HepG2 (cell line): Measurements from ENCODE around the gene RAD51AP1. TPM values are rescaled to one million over a fixed set of nuclear protein-coding genes. Genes with fewer than 3 reads are reported as not detected.

Experiments used
- ATAC-seq: fragments of 200-7000 bp; cut with Tn5 transposase; 3 replicates; pipeline ENCODE4 v1.9.1; 2020; ENCODE audit warnings: mild to moderate bottlenecking, moderate library complexity
- BruUV-seq: library from RNA; stranded (reverse); fragments of 400-500 nt; replicated peaks from 2 replicates; lab custom pipeline; 2021; lab: Mats Ljungman, UMichigan
- CTCF ChIA-PET: fragments of 300-600 bp; formaldehyde crosslinking; extraction: SDS; loops from one replicate; lab custom pipeline; 2021; ENCODE audit warnings: low total read pairs, inconsistent platforms, low intra/inter-chr PET ratio; lab: Yijun Ruan, JAX
- POLR2A ChIA-PET: fragments of 350-600 bp; sonication (Branson Sonifier 250); formaldehyde crosslinking; loops from one replicate; lab custom pipeline; 2020; ENCODE audit warnings: antibody characterized with exemption, inconsistent platforms; lab: Yijun Ruan, JAX
- DNase-seq: peaks from one replicate; pipeline ENCODE4 v3.0.0-alpha.2; 2015; ENCODE audit warnings: low spot score
- FAIRE-seq: peaks from 3 replicates; lab custom pipeline; 2011; peaks lifted over from hg19 to GRCh38; lab: Jason Lieb, UNC
- H2AFZ ChIP-seq: one replicate; pipeline ENCODE4 v1.6.1; 2011; ENCODE audit warnings: low read length, inconsistent platforms
- H3K27ac ChIP-seq: fragments of 300-600 bp; 3 replicates; pipeline ENCODE4 v1.8.0; 2011; ENCODE audit warnings: mixed run types, mild to moderate bottlenecking, mixed read lengths, low read length, inconsistent platforms; ENCODE audit not compliant: insufficient read depth; ENCODE audit errors: extremely low read length
- H3K27me3 ChIP-seq, 2 experiments: fragments of 200-600 bp in 1 of 2; 2 replicates in 1 of 2; 3 replicates in 1 of 2; pipeline versions ENCODE4 v1.6.0 to v1.8.0; 2011; ENCODE audit warnings: low read length in 2 of 2, mild to moderate bottlenecking in 2 of 2, moderate library complexity in 2 of 2, inconsistent platforms in 1 of 2; ENCODE audit not compliant: insufficient read depth in 2 of 2, control insufficient read depth in 1 of 2
- H3K36me3 ChIP-seq, 2 experiments: fragments of 200-600 bp in 1 of 2; replicated peaks in 1 of 2; 2 replicates in 1 of 2; 3 replicates in 1 of 2; pipeline versions ENCODE4 v1.5.1 to v1.8.0; 2011; ENCODE audit warnings: low read length in 2 of 2, inconsistent platforms in 1 of 2; ENCODE audit not compliant: insufficient read depth in 2 of 2, control insufficient read depth in 1 of 2
- H3K4me1 ChIP-seq: 2 replicates; pipeline ENCODE4 v1.5.1; 2012; ENCODE audit warnings: low read length, inconsistent platforms; ENCODE audit not compliant: insufficient read depth
- H3K4me2 ChIP-seq: 2 replicates; pipeline ENCODE4 v1.6.0; 2011; ENCODE audit warnings: low read depth, low read length, inconsistent platforms
- H3K4me3 ChIP-seq, 3 experiments: fragments of 200-600 bp in 1 of 3; sonication (generic), shearing (Covaris generic) in 1 of 3; replicated peaks in 1 of 3; 2 replicates each; pipeline ENCODE4 v1.5.1; 2011 to 2016; ENCODE audit warnings: low read length in 3 of 3, inconsistent platforms in 2 of 3, low read depth in 2 of 3, mild to moderate bottlenecking in 2 of 3, control low read depth in 1 of 3, mixed read lengths in 1 of 3; ENCODE audit not compliant: insufficient read depth in 1 of 3
- H3K79me2 ChIP-seq: one replicate; pipeline ENCODE4 v1.6.1; 2011; ENCODE audit warnings: low read length, inconsistent platforms; ENCODE audit not compliant: insufficient read depth
- H3K9ac ChIP-seq: 2 replicates; pipeline ENCODE4 v1.6.0; 2011; ENCODE audit warnings: mild to moderate bottlenecking, low read depth, low read length, inconsistent platforms; ENCODE audit not compliant: insufficient read depth
- H3K9me3 ChIP-seq: 2 replicates; pipeline ENCODE4 v1.5.1; 2012; ENCODE audit warnings: mild to moderate bottlenecking, low read length
- H4K20me1 ChIP-seq: 2 replicates; pipeline ENCODE4 v1.6.0; 2011; ENCODE audit warnings: inconsistent platforms, mild to moderate bottlenecking, low read length, moderate library complexity; ENCODE audit not compliant: insufficient read depth
- HDAC1 ChIP-seq: sonication (generic); formaldehyde crosslinking; IDR thresholded peaks from 2 replicates; pipeline ENCODE4 v1.5.1; 2020; ENCODE audit warnings: mild to moderate bottlenecking, missing genetic modification reagents
- IRF2 ChIP-seq: IDR thresholded peaks from 2 replicates; pipeline ENCODE4 v1.6.1; 2018; ENCODE audit warnings: missing genetic modification reagents, missing compliant biosample characterization
- MZF1 ChIP-seq: sonication (generic); formaldehyde crosslinking; IDR thresholded peaks from 2 replicates; pipeline ENCODE4 v1.8.1; 2023; ENCODE audit warnings: mild to moderate bottlenecking, missing genetic modification reagents, borderline replicate concordance
- PAX8 ChIP-seq: sonication (generic); formaldehyde crosslinking; IDR thresholded peaks from 2 replicates; pipeline ENCODE4 v1.8.0; 2022; ENCODE audit warnings: mild to moderate bottlenecking, missing genetic modification reagents, borderline replicate concordance
- POLR2G ChIP-seq: fragments of 200-400 bp; formaldehyde crosslinking; IDR thresholded peaks from 2 replicates; pipeline ENCODE4 v1.6.1; 2018; ENCODE audit warnings: mild to moderate bottlenecking, low read depth, low read length, moderate library complexity
- ZNF296 ChIP-seq: sonication (generic); formaldehyde crosslinking; conservative IDR thresholded peaks from 2 replicates; pipeline ENCODE4 v1.5.0; 2020; ENCODE audit warnings: mild to moderate bottlenecking, missing genetic modification reagents
- ZNF530 ChIP-seq: sonication (generic); formaldehyde crosslinking; IDR thresholded peaks from 2 replicates; pipeline ENCODE4 v1.5.0; 2020; ENCODE audit warnings: low read depth, mild to moderate bottlenecking, missing genetic modification reagents
- WGBS: methylation state at CpG from one replicate; pipeline ENCODE4 v1.1.6; 2017; ENCODE audit warnings: low lambda C conversion rate; 5-methylcytosine and 5-hydroxymethylcytosine counted together
- in situ Hi-C: cut with HindIII; loops from 2 replicates; pipeline ENCODE4 v1.10.0; 2017; ENCODE audit warnings: low pct_unique_long_range_greater_than_20kb; ENCODE audit not compliant: extremely low pct_ligation_motif_present
- intact Hi-C: fragments of 100-400 bp; cut with micrococcal nuclease; formaldehyde crosslinking; loops from one replicate; pipeline ENCODE4 v1.10.0; 2022; ENCODE audit not compliant: unreplicated experiment
- polyA plus RNA-seq, 8 experiments: library from polyadenylated mRNA; depleted of rRNA in 3 of 8; stranded (reverse) in 7 of 8; unstranded in 1 of 8; fragments of >200 nt; fragmentation: Illumina TruSeq in 4 of 8; extraction: Trizol in 4 of 8; gene quantifications; 2 replicates each; pipeline versions ENCODE4 v1.2.1 to v1.2.3, GENCODE V29; 2011 to 2016; ENCODE audit warnings: low read depth in 4 of 8, missing spikeins in 1 of 8, mixed read lengths in 1 of 8; ENCODE audit not compliant: insufficient read depth in 1 of 8
- total RNA-seq, 5 experiments: library from RNA; depleted of rRNA; stranded (reverse); fragments of >200 nt; fragmentation: Illumina TruSeq; extraction: Trizol; gene quantifications; 2 replicates each; pipeline ENCODE4 v1.2.3, GENCODE V29; 2016; ENCODE audit warnings: low read depth in 1 of 5
- TF ChIP-seq, protein P1 (sequence below): sonication (generic); formaldehyde crosslinking; IDR thresholded peaks from 2 replicates; pipeline ENCODE4 v1.5.0; 2020; ENCODE audit warnings: mild to moderate bottlenecking, missing genetic modification reagents
- TF ChIP-seq, protein P2 (sequence below): IDR thresholded peaks from 2 replicates; pipeline ENCODE4 v1.6.1; 2016; ENCODE audit warnings: low read depth, control low read depth
- TF ChIP-seq, protein P3 (sequence below): sonication (generic); formaldehyde crosslinking; IDR thresholded peaks from 2 replicates; pipeline ENCODE4 v1.4.0; 2020; ENCODE audit warnings: missing genetic modification reagents

RAD51AP1 gene
- total and polyA plus RNA-seq, 2 of the 13 experiments (the other 11 are each of a cell fraction or from before 2014, with no cell fraction given), result 16.6 to 49.3 TPM

DNA sequence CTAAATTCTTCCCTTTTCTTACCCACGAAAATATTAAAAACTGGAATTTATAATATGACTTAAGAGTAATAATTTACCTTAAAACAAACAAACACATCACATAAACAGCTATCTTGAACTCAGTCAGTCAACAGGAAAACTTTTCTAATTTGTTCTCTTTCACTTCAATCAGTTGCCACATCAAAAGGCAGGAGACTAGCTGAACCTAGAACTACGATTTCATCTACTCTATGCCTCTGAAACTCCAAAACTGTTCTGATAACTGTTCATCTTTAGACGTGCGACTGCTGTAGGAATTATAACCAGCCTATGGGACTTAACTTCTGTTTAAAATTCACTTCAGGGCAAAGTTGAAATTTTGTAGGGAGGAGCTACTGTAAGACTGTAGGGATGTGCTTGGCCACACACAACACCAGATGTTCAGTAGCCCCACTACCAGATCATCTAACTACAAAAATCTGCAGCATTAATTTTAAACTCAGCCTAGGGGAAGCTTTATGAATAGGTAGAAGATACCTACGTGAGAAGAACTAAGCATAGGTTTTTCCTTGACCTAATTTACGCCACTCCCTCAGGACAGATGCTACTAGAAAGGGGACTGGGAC lies 7.6 kb upstream of the RAD51AP1 start:
- Histone ChIP-seq H3K9me3 (no peaks in the 10 kb centered on the region), H3K9ac (no peak overlapping the region), H2AFZ (no peak overlapping the region), H3K4me3 (no peak overlapping the region), H3K36me3 (peaks cover 1 to 4% of the 10 kb centered on the region in 2 experiments; a peak in 2 of 5 replicates), H3K79me2 (no peaks in the 10 kb centered on the region), H4K20me1 (no peaks in the 10 kb centered on the region), H3K27me3 (no peaks in the 10 kb centered on the region), H3K4me2 (no peak overlapping the region), H3K27ac (no peak overlapping the region), H3K4me1 (no peaks in the 10 kb centered on the region)
- FAIRE-seq, result no peak
- ChIA-PET CTCF (no interaction called here), POLR2A (no interaction called here)
- WGBS, result 89% methylated on average over 6 of the region's 6 CpGs
- ATAC-seq, result no peak
- TF ChIP-seq POLR2G (no peak), HDAC1 (CRISPR knock-in tag) (no peak), MZF1 (CRISPR knock-in tag) (no peak), PAX8 (CRISPR knock-in tag) (no peak)
- TF ChIP-seq, protein P1, sequence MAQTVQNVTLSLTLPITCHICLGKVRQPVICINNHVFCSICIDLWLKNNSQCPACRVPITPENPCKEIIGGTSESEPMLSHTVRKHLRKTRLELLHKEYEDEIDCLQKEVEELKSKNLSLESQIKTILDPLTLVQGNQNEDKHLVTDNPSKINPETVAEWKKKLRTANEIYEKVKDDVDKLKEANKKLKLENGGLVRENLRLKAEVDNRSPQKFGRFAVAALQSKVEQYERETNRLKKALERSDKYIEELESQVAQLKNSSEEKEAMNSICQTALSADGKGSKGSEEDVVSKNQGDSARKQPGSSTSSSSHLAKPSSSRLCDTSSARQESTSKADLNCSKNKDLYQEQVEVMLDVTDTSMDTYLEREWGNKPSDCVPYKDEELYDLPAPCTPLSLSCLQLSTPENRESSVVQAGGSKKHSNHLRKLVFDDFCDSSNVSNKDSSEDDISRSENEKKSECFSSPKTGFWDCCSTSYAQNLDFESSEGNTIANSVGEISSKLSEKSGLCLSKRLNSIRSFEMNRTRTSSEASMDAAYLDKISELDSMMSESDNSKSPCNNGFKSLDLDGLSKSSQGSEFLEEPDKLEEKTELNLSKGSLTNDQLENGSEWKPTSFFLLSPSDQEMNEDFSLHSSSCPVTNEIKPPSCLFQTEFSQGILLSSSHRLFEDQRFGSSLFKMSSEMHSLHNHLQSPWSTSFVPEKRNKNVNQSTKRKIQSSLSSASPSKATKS (CRISPR knock-in tag), result no peak
- no TSS peak for BruUV-seq
- DNase-seq, result no peak
- intact Hi-C loops (no loop called here), in situ Hi-C loops (loop anchor here (10.0 kb wide), 1 partner anchor 226 kb away; no protein-coding TSS in a partner anchor)

DNA sequence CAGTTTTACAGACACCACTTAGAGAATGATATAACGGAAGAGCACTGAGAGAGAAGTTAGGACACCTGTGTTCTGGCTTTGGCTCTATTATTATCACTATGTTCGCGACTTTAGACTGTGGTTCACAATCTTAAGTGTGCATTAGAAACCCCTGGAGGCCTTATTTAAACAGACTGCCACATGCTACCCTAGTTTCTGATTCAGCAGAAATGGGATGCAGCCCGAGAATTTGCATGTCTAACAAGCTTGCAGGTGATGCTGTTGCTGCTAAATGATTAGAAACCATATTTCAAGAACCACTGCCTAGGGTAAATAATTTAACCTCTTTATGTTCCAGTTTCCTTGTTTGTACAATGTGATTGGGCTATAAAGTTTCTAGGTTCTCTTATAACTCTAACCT lies 3.6 kb upstream of the RAD51AP1 start:
- Histone ChIP-seq H3K36me3 (peaks cover 0 to 1% of the 10 kb centered on the region in 2 experiments; a peak in 1 of 5 replicates), H3K4me1 (peaks cover 20% of the 10 kb centered on the region), H4K20me1 (no peaks in the 10 kb centered on the region), H3K27ac (no peak overlapping the region), H3K9ac (no peak overlapping the region), H3K79me2 (peaks cover 29% of the 10 kb centered on the region), H2AFZ (no peak overlapping the region), H3K4me3 (no peak overlapping the region), H3K9me3 (no peaks in the 10 kb centered on the region), H3K27me3 (no peaks in the 10 kb centered on the region; a peak in 1 of 5 replicates), H3K4me2 (no peak overlapping the region)
- DNase-seq (no peak), FAIRE-seq (no peak), ATAC-seq (no peak)
- POLR2A ChIA-PET, result no interaction called here
- CTCF ChIA-PET, result no interaction called here
- WGBS, result 97% methylated on average over 4 of the region's 4 CpGs
- in situ Hi-C loops, result loop anchor here (10.0 kb wide), 1 partner anchor 230 kb away; no protein-coding TSS in a partner anchor
- intact Hi-C loops, result no loop called here
- no TSS peak for BruUV-seq
- TF ChIP-seq ZNF530 (CRISPR knock-in tag) (no peak), IRF2 (no peak), ZNF296 (CRISPR knock-in tag) (no peak)
- TF ChIP-seq, protein P2, sequence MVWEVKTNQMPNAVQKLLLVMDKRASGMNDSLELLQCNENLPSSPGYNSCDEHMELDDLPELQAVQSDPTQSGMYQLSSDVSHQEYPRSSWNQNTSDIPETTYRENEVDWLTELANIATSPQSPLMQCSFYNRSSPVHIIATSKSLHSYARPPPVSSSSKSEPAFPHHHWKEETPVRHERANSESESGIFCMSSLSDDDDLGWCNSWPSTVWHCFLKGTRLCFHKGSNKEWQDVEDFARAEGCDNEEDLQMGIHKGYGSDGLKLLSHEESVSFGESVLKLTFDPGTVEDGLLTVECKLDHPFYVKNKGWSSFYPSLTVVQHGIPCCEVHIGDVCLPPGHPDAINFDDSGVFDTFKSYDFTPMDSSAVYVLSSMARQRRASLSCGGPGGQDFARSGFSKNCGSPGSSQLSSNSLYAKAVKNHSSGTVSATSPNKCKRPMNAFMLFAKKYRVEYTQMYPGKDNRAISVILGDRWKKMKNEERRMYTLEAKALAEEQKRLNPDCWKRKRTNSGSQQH (CRISPR knock-in tag), result no peak
- TF ChIP-seq, protein P3, sequence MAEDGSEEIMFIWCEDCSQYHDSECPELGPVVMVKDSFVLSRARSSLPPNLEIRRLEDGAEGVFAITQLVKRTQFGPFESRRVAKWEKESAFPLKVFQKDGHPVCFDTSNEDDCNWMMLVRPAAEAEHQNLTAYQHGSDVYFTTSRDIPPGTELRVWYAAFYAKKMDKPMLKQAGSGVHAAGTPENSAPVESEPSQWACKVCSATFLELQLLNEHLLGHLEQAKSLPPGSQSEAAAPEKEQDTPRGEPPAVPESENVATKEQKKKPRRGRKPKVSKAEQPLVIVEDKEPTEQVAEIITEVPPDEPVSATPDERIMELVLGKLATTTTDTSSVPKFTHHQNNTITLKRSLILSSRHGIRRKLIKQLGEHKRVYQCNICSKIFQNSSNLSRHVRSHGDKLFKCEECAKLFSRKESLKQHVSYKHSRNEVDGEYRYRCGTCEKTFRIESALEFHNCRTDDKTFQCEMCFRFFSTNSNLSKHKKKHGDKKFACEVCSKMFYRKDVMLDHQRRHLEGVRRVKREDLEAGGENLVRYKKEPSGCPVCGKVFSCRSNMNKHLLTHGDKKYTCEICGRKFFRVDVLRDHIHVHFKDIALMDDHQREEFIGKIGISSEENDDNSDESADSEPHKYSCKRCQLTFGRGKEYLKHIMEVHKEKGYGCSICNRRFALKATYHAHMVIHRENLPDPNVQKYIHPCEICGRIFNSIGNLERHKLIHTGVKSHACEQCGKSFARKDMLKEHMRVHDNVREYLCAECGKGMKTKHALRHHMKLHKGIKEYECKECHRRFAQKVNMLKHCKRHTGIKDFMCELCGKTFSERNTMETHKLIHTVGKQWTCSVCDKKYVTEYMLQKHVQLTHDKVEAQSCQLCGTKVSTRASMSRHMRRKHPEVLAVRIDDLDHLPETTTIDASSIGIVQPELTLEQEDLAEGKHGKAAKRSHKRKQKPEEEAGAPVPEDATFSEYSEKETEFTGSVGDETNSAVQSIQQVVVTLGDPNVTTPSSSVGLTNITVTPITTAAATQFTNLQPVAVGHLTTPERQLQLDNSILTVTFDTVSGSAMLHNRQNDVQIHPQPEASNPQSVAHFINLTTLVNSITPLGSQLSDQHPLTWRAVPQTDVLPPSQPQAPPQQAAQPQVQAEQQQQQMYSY (CRISPR knock-in tag), result no peak
